ENCODE measurements around the gene GOSR2. TPM values are rescaled to one million over a fixed set of nuclear protein-coding genes. Genes with fewer than 3 reads are reported as not detected.
A peak's percentile ranks its signal among the peaks of the same experiment; 100 is the strongest.

The GOSR2 gene
- total RNA-seq, 1 donor from 2014 or later: 57.1 TPM

DNA sequence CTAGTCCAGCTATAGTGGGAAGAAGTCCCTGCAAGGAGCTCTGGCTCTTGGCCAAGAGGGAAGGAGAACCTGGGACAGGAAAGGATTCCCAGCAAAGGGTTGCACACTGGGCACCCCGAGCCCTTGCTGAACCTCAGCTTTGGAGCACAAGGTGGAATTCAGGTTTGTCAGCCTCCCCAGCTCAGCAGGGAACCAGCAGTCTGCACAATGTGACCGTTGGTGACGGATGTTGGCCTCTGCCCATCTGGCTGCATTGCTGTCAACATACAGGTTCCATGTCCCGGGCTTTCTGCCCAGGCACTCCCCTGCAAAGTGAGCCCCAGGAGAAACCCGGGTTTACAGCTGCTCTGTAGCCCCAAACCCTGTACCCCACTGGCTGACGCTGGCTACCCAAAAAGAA lies 49.4 kb downstream of the GOSR2 start:
- H3K4me3 Mint-ChIP-seq (ENCODE audit: low read depth): no peak overlapping the region
- H3K27ac Mint-ChIP-seq: no peak overlapping the region
- DNase-seq (ENCODE audit: low spot score, unreplicated experiment): no peak
- H3K27me3 Mint-ChIP-seq: peaks cover 63% of the 10 kb centered on the region
- TF ChIP-seq, protein P1, sequence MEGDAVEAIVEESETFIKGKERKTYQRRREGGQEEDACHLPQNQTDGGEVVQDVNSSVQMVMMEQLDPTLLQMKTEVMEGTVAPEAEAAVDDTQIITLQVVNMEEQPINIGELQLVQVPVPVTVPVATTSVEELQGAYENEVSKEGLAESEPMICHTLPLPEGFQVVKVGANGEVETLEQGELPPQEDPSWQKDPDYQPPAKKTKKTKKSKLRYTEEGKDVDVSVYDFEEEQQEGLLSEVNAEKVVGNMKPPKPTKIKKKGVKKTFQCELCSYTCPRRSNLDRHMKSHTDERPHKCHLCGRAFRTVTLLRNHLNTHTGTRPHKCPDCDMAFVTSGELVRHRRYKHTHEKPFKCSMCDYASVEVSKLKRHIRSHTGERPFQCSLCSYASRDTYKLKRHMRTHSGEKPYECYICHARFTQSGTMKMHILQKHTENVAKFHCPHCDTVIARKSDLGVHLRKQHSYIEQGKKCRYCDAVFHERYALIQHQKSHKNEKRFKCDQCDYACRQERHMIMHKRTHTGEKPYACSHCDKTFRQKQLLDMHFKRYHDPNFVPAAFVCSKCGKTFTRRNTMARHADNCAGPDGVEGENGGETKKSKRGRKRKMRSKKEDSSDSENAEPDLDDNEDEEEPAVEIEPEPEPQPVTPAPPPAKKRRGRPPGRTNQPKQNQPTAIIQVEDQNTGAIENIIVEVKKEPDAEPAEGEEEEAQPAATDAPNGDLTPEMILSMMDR (IDR thresholded peaks at IDR 0.05; ENCODE audit: unreplicated experiment): no peak
- no peaks in the 10 kb centered on the region for H3K9me3 Mint-ChIP-seq (ENCODE audit: low read depth)
- no peaks in the 10 kb centered on the region for H3K4me1 Mint-ChIP-seq (ENCODE audit: low read depth)
- H3K36me3 Mint-ChIP-seq (ENCODE audit: insufficient read depth): no peaks in the 10 kb centered on the region

- Mint-ChIP-seq H3K36me3 (ENCODE audit: insufficient read depth) (no peaks in the 10 kb centered on the region), H3K27me3 (peaks cover 64% of the 10 kb centered on the region), H3K27ac (no peak overlapping the region), H3K4me3 (ENCODE audit: low read depth) (no peak overlapping the region), H3K4me1 (ENCODE audit: low read depth) (peaks cover 6% of the 10 kb centered on the region), H3K9me3 (ENCODE audit: low read depth) (no peaks in the 10 kb centered on the region)
- TF ChIP-seq, protein P1 (IDR thresholded peaks at IDR 0.05; ENCODE audit: unreplicated experiment): no peak
- no peak for DNase-seq (ENCODE audit: low spot score, unreplicated experiment)
Measured at GRCh38 chr17:46974086-46974485, 51.1 kb downstream of the GOSR2 start.

DNA sequence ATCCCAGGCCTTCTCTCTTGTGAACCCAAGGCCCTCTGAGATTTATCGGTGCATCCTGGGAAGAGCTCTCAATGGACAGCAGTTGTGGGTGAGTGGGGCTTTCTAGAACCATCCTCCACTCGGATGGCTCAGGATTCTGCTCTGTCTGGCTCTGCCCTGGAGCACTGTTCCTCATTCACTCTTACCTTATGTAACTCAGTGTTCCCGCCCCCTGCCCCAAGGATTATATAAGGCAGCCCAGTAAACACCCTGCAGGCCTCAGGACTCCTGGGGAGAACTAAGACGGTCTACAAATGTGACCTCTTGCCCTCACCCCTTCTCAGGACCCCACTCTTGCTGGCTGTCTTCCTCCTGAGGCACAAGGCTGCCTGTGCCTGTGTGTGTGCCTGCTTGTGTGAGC lies 52.3 kb downstream of the GOSR2 start:
- TF ChIP-seq, protein P1 (IDR thresholded peaks at IDR 0.05; ENCODE audit: unreplicated experiment): no peak
- Mint-ChIP-seq H3K36me3 (ENCODE audit: insufficient read depth) (no peaks in the 10 kb centered on the region), H3K4me3 (ENCODE audit: low read depth) (no peak overlapping the region), H3K9me3 (ENCODE audit: low read depth) (no peaks in the 10 kb centered on the region), H3K4me1 (ENCODE audit: low read depth) (peaks cover 7% of the 10 kb centered on the region), H3K27me3 (peaks cover 72% of the 10 kb centered on the region), H3K27ac (no peak overlapping the region)
- DNase-seq (ENCODE audit: low spot score, unreplicated experiment): no peak

DNA sequence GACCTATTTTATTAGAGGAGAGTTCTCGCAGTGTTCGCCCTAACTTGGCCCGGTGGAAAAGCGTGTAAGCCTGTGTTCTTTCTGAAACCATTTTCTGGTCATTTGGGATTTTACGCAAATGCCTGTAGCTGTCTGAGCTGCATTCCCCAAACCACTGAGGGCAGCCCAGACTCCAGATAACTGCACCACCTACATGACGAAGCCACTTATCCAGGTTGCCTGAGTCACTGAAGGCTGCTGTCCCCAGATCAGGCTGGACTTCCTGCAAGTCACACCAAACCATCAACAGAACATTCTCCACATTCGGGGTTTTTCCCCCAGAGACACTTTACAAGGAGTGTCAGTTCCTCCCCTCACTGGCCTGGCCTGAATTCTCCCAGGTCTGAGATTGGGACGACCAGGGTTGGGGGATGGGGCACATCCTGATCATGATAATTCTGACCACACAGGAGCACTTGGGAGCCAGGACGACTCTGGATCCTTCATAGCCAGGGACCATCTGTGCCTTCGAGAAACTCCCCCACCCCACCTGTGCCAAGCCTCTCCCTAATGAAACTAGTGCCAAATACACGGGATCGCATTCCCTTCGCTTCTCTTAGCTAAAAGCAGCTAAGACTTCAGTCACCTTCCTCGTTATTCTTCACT lies 53.8 kb downstream of the GOSR2 start:
- TF ChIP-seq, protein P1 (IDR thresholded peaks at IDR 0.05; ENCODE audit: unreplicated experiment): no peak
- H3K4me3 Mint-ChIP-seq (ENCODE audit: low read depth): no peak overlapping the region
- peak overlapping the region; percentile 1 for H3K27ac Mint-ChIP-seq
- H3K9me3 Mint-ChIP-seq (ENCODE audit: low read depth): no peaks in the 10 kb centered on the region
- peaks cover 7% of the 10 kb centered on the region for H3K4me1 Mint-ChIP-seq (ENCODE audit: low read depth)
- no peak for DNase-seq (ENCODE audit: low spot score, unreplicated experiment)
- peaks cover 79% of the 10 kb centered on the region for H3K27me3 Mint-ChIP-seq
- H3K36me3 Mint-ChIP-seq (ENCODE audit: insufficient read depth): no peaks in the 10 kb centered on the region

DNA sequence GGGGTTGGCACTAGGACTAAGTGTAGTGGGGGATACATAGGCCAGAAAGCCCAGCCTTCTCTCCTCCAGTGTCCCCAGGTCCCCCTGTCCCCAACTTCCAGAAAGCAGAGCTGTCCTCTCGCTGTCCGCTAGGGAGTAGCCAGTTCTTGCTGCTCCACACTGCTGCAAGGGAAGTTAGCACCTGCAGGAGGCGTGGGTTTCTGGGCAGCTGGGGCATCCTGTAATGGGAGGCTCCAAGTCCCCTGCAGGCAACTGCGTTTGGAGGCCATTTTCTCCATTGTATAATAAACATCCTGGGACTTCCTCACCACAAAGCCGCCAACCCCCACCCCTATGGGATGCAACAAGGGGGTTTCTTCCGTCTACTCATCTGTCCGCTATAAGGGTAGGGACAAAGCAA lies 54.4 kb downstream of the GOSR2 start:
- TF ChIP-seq, protein P1 (IDR thresholded peaks at IDR 0.05; ENCODE audit: unreplicated experiment): peak; percentile 67
- Mint-ChIP-seq H3K36me3 (ENCODE audit: insufficient read depth) (no peaks in the 10 kb centered on the region), H3K4me3 (ENCODE audit: low read depth) (no peak overlapping the region), H3K27ac (no peak overlapping the region), H3K4me1 (ENCODE audit: low read depth) (peaks cover 7% of the 10 kb centered on the region), H3K27me3 (peaks cover 81% of the 10 kb centered on the region), H3K9me3 (ENCODE audit: low read depth) (no peaks in the 10 kb centered on the region)
- DNase-seq (ENCODE audit: low spot score, unreplicated experiment): peak; percentile 69

All from progenitor cell of endocrine pancreas (in vitro differentiated cells).